Tibial nerve (tissue), 4 donors: ENCODE measurements around the gene CCPG1. TPM values are rescaled to one million over a fixed set of nuclear protein-coding genes. Genes with fewer than 3 reads are reported as not detected.
A peak's percentile ranks its signal among the peaks of the same experiment; 100 is the strongest.
"Not testable (repeated sequence)": the region's sequence is repeated elsewhere in the genome, so short reads cannot be mapped to it uniquely, and the experiment has no call there.

Experiments used
- DNase-seq, 2 donors: peaks; one replicate each; pipeline ENCODE4 v3.0.0-alpha.2; 2019; ENCODE audit warnings: low spot score in 2 of 2
- H3K27ac ChIP-seq, 4 donors: fragments of 200-600 bp; sonication (generic) in 3 of 4; one replicate each; pipeline ENCODE4 v1.5.1; 2017 to 2019; ENCODE audit warnings: mild to moderate bottlenecking in 1 of 4
- H3K27me3 ChIP-seq, 2 donors: fragments of 200-600 bp; sonication (generic) in 1 of 2; one replicate each; pipeline versions ENCODE4 v1.5.1 to v1.6.0; 2017 to 2019
- H3K36me3 ChIP-seq, 3 donors: fragments of 200-600 bp; sonication (generic); one replicate each; pipeline ENCODE4 v1.5.1; 2018 to 2019
- H3K4me1 ChIP-seq, 4 donors: fragments of 200-600 bp; sonication (generic) in 3 of 4; one replicate each; pipeline ENCODE4 v1.5.1; 2017 to 2019
- H3K4me3 ChIP-seq, 4 donors: fragments of 200-600 bp; sonication (generic) in 3 of 4; one replicate each; pipeline ENCODE4 v1.5.1; 2017 to 2019; ENCODE audit warnings: mild to moderate bottlenecking in 1 of 4, moderate library complexity in 1 of 4
- H3K9me3 ChIP-seq, 4 donors: fragments of 200-600 bp; sonication (generic) in 3 of 4; one replicate each; pipeline ENCODE4 v1.5.1; 2017 to 2019
- EP300 ChIP-seq, 2 donors: sonication (generic); formaldehyde crosslinking; IDR thresholded peaks; one replicate each; pipeline ENCODE4 v1.6.1; 2017; ENCODE audit warnings: antibody characterized with exemption in 2 of 2, mild to moderate bottlenecking in 1 of 2
- POLR2A ChIP-seq, 2 donors: fragments of 450-650 bp; IDR thresholded peaks; one replicate each; pipeline ENCODE4 v1.6.1; 2017; ENCODE audit warnings: antibody characterized with exemption in 2 of 2, mild to moderate bottlenecking in 2 of 2, moderate library complexity in 2 of 2
- WGBS, 2 donors: methylation state at CpG; one replicate each; pipeline ENCODE4 v1.1.5; 2018; 5-methylcytosine and 5-hydroxymethylcytosine counted together
- total RNA-seq, 4 donors: library from RNA; depleted of rRNA; stranded (reverse); fragments of >200 nt; gene quantifications; one replicate each; pipeline ENCODE4 v1.1.0, GENCODE V29; 2016
- TF ChIP-seq, protein P1 (sequence below), 5 experiments: fragments of 200-600 bp in 3 of 5; fragments of 450-650 bp in 2 of 5; sonication (generic) in 3 of 5; IDR thresholded peaks; one replicate each; pipeline ENCODE4 v1.5.1; 2016 to 2019; ENCODE audit warnings: antibody characterized with exemption in 5 of 5, mild to moderate bottlenecking in 3 of 5, moderate library complexity in 2 of 5

Gene CCPG1, protein sequence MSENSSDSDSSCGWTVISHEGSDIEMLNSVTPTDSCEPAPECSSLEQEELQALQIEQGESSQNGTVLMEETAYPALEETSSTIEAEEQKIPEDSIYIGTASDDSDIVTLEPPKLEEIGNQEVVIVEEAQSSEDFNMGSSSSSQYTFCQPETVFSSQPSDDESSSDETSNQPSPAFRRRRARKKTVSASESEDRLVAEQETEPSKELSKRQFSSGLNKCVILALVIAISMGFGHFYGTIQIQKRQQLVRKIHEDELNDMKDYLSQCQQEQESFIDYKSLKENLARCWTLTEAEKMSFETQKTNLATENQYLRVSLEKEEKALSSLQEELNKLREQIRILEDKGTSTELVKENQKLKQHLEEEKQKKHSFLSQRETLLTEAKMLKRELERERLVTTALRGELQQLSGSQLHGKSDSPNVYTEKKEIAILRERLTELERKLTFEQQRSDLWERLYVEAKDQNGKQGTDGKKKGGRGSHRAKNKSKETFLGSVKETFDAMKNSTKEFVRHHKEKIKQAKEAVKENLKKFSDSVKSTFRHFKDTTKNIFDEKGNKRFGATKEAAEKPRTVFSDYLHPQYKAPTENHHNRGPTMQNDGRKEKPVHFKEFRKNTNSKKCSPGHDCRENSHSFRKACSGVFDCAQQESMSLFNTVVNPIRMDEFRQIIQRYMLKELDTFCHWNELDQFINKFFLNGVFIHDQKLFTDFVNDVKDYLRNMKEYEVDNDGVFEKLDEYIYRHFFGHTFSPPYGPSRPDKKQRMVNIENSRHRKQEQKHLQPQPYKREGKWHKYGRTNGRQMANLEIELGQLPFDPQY
- 10 to 100 TPM; 48.0 to 70.2 (median 63.6) TPM for total RNA-seq

DNA sequence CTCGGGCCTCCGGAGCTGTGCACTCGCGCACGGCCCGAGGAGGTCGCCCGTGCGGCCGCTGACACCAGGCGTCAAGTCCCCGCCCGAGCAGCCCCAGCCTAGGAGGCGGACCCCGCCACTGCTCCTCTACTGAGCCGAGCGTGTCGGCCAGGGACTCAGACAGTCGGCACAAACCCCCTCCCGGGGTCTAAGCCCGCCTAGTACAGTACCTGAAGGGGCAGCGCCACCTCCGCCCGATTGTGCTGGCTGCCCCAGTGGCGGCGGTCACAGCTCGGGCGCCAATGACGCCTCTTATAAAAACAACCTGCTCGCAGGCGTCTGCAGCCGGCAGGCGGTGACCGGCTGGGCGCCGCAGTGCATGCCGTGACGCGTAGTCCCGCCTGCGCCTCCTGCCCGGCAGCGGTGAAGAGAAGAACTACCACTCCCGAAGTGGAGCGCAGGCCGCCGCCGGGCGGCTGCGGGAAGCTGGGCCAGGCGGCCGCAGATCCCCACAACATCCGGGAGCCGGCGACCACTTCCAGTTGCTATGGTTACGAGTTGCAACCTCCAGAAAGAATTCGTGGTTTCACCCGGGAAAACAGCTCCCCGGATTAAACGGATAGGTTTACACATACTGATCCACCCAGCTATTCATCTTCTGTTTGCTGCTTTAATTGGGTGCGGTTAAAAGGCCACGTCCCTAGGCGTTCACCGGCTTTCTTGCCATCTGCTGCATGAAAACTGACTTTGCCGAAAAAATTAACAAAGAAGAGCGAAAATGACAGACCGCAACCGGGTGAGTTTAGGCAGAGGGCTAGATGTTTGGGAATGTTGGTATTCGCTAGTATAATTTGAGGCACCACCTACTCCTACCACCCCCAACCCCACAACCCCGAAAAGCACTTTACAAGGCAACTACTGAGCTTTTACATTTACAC is at the start of gene CCPG1, which contains the start of gene PIERCE2:
Gene CCPG1, minus strand, starts transcription at position 348 of the 917 bp plus-strand sequence. CDS start 18,935 bp downstream, outside the sequence.
Gene PIERCE2, plus strand, starts transcription at position 484 of the 917 bp plus-strand sequence. Its CDS starts 274 bp downstream, at position 758.
- TF ChIP-seq POLR2A (IDR thresholded peaks at IDR 0.05) (peak; percentile 68 to 73), EP300 (IDR thresholded peaks at IDR 0.05) (peak; percentile 38 to 85)
- TF ChIP-seq, protein P1, sequence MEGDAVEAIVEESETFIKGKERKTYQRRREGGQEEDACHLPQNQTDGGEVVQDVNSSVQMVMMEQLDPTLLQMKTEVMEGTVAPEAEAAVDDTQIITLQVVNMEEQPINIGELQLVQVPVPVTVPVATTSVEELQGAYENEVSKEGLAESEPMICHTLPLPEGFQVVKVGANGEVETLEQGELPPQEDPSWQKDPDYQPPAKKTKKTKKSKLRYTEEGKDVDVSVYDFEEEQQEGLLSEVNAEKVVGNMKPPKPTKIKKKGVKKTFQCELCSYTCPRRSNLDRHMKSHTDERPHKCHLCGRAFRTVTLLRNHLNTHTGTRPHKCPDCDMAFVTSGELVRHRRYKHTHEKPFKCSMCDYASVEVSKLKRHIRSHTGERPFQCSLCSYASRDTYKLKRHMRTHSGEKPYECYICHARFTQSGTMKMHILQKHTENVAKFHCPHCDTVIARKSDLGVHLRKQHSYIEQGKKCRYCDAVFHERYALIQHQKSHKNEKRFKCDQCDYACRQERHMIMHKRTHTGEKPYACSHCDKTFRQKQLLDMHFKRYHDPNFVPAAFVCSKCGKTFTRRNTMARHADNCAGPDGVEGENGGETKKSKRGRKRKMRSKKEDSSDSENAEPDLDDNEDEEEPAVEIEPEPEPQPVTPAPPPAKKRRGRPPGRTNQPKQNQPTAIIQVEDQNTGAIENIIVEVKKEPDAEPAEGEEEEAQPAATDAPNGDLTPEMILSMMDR (IDR thresholded peaks at IDR 0.05) = peak; percentile 81 to 96 (median 93)
- H3K4me1 ChIP-seq = peaks cover 0 to 50% (median 10%) of the 10 kb centered on the region in 4 donors
- no peaks in the 10 kb centered on the region for H3K9me3 ChIP-seq
- DNase-seq = peak; percentile 69 to 74
- peak within 1 kb of the TSS; percentile 44 to 94 (median 92) for H3K27ac ChIP-seq
- 1% methylated on average over 30 to 50 of the region's 70 CpGs for WGBS, 2 donors
- peak within 1 kb of the TSS; percentile 53 to 96 (median 88) for H3K4me3 ChIP-seq
- no peaks in the 10 kb centered on the region for H3K27me3 ChIP-seq
- H3K36me3 ChIP-seq = no peaks in the 10 kb centered on the region

DNA sequence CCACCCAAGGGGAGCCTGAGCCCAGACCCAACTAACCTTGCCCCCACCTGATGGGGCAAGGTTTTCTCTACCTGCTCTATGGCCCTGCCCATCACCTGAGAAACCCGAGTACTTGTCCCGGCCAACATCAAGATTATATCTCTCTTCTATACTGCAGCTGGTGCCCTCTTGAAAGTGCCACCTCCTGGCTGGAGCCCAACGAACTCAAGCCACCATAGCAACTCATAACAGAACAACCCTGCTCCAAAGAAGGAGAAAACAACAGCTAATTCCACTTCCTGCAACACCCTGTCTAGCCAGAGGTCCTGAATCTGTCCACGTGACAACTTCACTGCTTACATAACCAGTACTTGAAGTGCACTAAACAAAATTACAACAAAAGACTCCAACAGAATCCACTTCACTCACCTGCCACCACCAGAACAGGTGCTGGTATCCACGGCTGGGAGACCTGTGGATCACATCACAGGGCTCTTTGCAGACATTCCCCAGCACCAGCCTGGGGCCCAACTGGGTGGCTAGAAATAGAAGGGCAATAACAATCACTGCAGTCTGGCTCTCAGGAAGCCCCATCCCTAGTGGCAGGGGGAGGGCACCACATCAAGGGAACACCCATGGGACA is 49.4 kb upstream of the CCPG1 start:
- Histone ChIP-seq H3K36me3 (peaks cover 0 to 32% (median 0%) of the 10 kb centered on the region in 3 donors), H3K4me3 (no peak overlapping the region), H3K4me1 (no peaks in the 10 kb centered on the region), H3K27ac (no peak overlapping the region), H3K27me3 (no peaks in the 10 kb centered on the region), H3K9me3 (peaks cover 0 to 27% (median 0%) of the 10 kb centered on the region in 4 donors)
- TF ChIP-seq EP300 (IDR thresholded peaks at IDR 0.05) (no peak), POLR2A (IDR thresholded peaks at IDR 0.05) (no peak)
- TF ChIP-seq, protein P1 (IDR thresholded peaks at IDR 0.05) = no peak
- DNase-seq = no peak
- WGBS, 2 donors = 84 to 93% methylated on average over 5 of the region's 5 CpGs

DNA sequence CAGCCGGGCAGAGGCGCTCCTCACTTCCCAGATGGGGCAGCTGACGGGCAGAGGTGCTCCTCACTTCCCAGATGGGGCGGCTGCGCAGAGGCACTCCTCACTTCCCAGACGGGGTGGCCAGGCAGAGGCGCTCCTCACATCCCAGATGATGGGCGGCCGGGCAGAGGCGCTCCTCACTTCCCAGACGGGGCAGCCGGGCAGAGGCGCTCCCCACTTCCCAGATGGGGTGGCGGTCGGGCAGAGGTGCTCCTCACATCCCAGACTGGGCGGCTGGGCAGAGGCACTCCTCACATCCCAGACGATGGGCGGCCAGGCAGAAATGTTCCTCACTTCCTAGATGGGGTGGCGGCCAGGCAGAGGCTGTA is 38.9 kb upstream of the CCPG1 start:
- H3K9me3 ChIP-seq, DNase-seq, H3K4me1 ChIP-seq, H3K27ac ChIP-seq, H3K4me3 ChIP-seq, H3K27me3 ChIP-seq: not testable (repeated sequence)
- peaks cover 0 to 23% (median 0%) of the 10 kb centered on the region in 3 donors for H3K36me3 ChIP-seq
- 94 to 100% methylated on average over 2 to 19 of the region's 19 CpGs for WGBS, 2 donors

DNA sequence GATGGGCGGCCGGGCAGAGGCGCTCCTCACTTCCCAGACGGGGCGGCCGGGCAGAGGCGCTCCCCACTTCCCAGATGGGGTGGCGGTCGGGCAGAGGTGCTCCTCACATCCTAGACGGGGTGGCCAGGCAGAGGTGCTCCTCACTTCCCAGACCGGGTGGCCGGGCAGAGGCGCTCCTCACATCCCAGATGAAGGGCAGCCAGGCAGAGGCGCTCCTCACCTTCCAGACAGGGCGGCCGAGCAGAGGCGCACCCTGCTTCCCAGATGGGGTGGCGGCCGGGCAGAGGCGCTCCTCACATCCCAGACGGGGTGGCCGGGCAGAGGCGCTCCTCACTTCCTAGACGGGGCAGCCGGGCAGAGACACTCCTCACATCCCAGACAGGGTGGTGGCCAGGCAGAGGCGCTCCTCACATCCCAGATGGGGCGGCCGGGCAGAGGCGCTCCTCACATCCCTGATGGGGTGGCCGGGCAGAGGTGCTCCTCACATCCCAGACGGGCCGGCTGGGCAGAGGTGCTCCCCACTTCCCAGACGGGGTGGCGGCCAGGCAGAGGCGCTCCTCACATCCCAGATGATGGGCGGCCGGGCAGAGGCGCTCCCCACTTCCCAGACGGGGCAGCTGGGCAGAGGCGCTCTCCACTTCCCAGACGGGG is 38.3 kb upstream of the CCPG1 start:
- DNase-seq, H3K9me3 ChIP-seq, H3K4me1 ChIP-seq, H3K4me3 ChIP-seq, H3K27ac ChIP-seq, H3K27me3 ChIP-seq: not testable (repeated sequence)
- peaks cover 0 to 23% (median 0%) of the 10 kb centered on the region in 3 donors for H3K36me3 ChIP-seq
- WGBS, 2 donors = 94 to 98% methylated on average over 15 to 28 of the region's 41 CpGs

DNA sequence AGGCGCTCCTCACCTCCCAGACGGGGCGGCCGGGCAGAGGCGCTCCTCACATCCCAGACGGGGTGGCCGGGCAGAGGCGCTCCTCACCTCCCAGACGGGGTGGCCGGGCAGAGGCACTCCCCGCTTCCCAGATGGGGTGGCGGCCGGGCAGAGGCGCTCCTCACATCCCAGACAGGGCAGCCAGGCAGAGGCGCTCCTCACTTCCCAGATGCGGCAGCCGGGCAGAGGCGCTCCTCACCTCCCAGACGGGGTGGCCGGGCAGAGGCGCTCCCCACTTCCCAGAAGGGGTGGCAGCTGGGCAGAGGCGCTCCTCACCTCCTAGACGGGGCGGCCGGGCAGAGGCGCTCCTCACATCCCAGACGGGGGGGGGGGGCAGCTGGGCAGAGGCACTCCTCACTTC is 37.8 kb upstream of the CCPG1 start:
- not testable (repeated sequence) for H3K4me3 ChIP-seq, DNase-seq

DNA sequence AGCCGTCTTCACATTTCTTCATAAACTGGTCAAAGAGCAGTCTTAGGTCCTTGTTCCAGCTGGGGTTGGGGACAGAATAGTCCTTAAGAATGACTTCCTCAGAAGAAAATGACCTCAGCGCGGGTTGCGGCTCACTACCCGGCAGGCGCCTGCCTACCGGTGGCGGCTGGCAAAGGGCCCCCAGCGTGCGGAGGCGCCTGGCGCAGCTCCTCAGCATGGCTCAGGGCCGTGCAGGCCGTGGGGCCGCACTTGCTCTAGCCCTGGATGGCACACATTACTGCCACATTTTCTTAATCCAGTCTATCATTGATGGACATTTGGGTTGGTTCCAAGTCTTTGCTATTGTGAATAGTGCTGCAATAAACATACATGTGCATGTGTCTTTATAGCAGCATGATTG is 35.0 kb upstream of the CCPG1 start:
- peaks cover 0 to 17% (median 0%) of the 10 kb centered on the region in 3 donors for H3K36me3 ChIP-seq
- H3K4me3 ChIP-seq, H3K27ac ChIP-seq, H3K27me3 ChIP-seq, H3K9me3 ChIP-seq, H3K4me1 ChIP-seq, DNase-seq: not testable (repeated sequence)
- 88 to 96% methylated on average over 12 to 14 of the region's 15 CpGs for WGBS, 2 donors

More for the DNA sequence above, 37.8 kb upstream of the CCPG1 start:
- 90 to 95% methylated on average over 12 to 13 of the region's 27 CpGs for WGBS, 2 donors
- H3K27ac ChIP-seq, H3K27me3 ChIP-seq, H3K9me3 ChIP-seq, H3K4me1 ChIP-seq: not testable (repeated sequence)
- peaks cover 0 to 23% (median 0%) of the 10 kb centered on the region in 3 donors for H3K36me3 ChIP-seq
